GM12874 (cell line): ENCODE results near the gene ARHGAP23.

ENCODE experiments used
- CTCF ChIP-seq: IDR thresholded peaks from 2 replicates; pipeline ENCODE4 v1.5.1; 2011; ENCODE audit warnings: low read depth, mild to moderate bottlenecking, control low read depth, low read length, moderate library complexity; ENCODE audit not compliant: insufficient read depth

ARHGAP23 gene

GRCh38 chr17:38465391-38466345 is 37.4 kb downstream of the ARHGAP23 start:
- no peak for TF ChIP-seq CTCF

- TF ChIP-seq CTCF = no peak
Measured at GRCh38 chr17:38466346-38467315, 38.4 kb downstream of the ARHGAP23 start.

- TF ChIP-seq CTCF = no peak
Measured at GRCh38 chr17:38467491-38467890, 39.2 kb downstream of the ARHGAP23 start.

- TF ChIP-seq CTCF = no peak
Measured at GRCh38 chr17:38469875-38470274, 41.6 kb downstream of the ARHGAP23 start.

- 0 out of 2 replicates have a peak, but pooled peaks have one; percentile 26 for TF ChIP-seq CTCF
Measured at GRCh38 chr17:38474666-38475065, 46.4 kb downstream of the ARHGAP23 start.

- TF ChIP-seq CTCF = no peak
Measured at GRCh38 chr17:38476549-38476948, 48.3 kb downstream of the ARHGAP23 start.
